Measurements from ENCODE around the gene MEX3D. TPM values are rescaled to one million over a fixed set of nuclear protein-coding genes. Genes with fewer than 3 reads are reported as not detected.

MEX3D gene
- total RNA-seq, 1 donor from 2014 or later, result 83.7 TPM

DNA sequence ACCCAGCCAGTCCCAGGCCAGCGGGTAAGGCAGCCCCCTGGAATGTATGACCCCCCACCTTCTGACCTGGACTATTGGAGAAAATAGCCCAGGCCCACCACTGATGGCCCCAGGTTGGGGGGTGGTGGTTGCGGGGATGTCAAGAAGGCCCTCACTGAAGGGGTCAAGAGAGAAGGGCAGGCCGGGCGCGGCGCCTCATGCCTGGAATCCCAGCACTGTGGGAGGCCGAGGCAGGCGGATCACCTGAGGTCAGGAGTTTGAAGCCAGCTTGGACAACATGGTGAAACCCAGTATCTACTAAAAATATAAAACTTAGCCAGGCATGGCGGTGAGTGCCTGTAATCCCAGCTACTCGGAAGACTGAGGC lies 53.8 kb downstream of the MEX3D start:
- Histone ChIP-seq H3K27ac (no peak overlapping the region), H3K4me1 (peaks cover 2 to 11% of the 10 kb centered on the region in 2 donors), H3K9me3 (no peaks in the 10 kb centered on the region), H3K36me3 (no peaks in the 10 kb centered on the region), H3K27me3 (no peaks in the 10 kb centered on the region), H3K4me3 (no peak overlapping the region)
- TF ChIP-seq, protein P1, sequence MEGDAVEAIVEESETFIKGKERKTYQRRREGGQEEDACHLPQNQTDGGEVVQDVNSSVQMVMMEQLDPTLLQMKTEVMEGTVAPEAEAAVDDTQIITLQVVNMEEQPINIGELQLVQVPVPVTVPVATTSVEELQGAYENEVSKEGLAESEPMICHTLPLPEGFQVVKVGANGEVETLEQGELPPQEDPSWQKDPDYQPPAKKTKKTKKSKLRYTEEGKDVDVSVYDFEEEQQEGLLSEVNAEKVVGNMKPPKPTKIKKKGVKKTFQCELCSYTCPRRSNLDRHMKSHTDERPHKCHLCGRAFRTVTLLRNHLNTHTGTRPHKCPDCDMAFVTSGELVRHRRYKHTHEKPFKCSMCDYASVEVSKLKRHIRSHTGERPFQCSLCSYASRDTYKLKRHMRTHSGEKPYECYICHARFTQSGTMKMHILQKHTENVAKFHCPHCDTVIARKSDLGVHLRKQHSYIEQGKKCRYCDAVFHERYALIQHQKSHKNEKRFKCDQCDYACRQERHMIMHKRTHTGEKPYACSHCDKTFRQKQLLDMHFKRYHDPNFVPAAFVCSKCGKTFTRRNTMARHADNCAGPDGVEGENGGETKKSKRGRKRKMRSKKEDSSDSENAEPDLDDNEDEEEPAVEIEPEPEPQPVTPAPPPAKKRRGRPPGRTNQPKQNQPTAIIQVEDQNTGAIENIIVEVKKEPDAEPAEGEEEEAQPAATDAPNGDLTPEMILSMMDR (IDR thresholded peaks at IDR 0.05), result no peak
- DNase-seq (ENCODE audit: low spot score in 2 of 2), result no peak
- intact Hi-C loops (cut with DNase I), result loop anchor here (5.0 kb wide), 1 partner anchor 77 kb away; the partner anchor contains the start of gene RPS15

DNA sequence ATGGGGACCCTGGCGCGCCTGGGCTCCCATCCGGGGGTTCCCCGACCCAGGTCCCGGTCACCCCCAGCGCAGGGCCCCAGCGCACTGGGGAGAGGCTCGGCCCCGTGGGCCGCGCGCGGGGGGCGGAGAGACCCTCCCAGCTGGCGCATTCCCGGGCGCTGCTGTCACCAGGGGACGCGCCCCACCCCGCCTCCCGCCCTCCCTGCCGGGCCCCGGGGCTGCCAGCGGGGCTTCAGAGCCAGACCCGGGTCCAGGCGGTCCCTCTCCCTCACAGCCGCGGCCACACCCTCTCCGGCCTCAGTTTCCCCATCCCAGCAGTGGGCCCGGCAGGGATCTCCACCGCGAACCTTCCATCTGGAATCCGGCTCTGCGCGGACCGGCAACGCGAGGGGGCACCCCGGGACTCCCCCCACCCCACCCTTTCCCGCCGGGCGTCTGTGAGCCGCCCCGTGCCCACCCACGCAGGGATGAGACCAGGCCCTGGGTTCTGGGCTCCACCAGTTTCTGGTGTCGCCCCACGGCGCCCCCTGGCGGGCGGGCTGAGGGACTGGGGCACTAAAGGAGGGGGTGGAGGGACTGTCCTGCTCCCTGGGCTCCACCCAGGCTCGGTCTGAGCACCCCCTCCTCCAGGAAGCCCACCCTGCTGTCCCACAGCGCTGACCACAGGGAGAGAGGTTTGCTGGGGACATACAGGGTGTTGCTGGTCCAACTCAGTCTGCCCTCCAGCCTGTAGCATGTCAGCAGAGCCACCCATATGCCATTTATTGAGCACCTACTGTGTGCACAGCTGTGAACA lies 54.4 kb downstream of the MEX3D start:
- intact Hi-C loops (cut with DNase I), result loop anchor here (5.0 kb wide), 1 partner anchor 76 kb away; the partner anchor contains the start of gene RPS15
- Histone ChIP-seq H3K36me3 (no peaks in the 10 kb centered on the region), H3K4me3 (peak overlapping the region; percentile 62 to 73), H3K27ac (peak overlapping the region; percentile 75 to 78), H3K27me3 (no peaks in the 10 kb centered on the region), H3K9me3 (no peaks in the 10 kb centered on the region), H3K4me1 (peaks cover 2 to 11% of the 10 kb centered on the region in 2 donors)
- DNase-seq (ENCODE audit: low spot score in 2 of 2), result no peak
- TF ChIP-seq, protein P1 (IDR thresholded peaks at IDR 0.05), result peak; percentile 51 to 73 (median 68)

- intact Hi-C loops (cut with DNase I), result loop anchor here (5.0 kb wide), 1 partner anchor 76 kb away; the partner anchor contains the start of gene RPS15
- no peak for DNase-seq (ENCODE audit: low spot score in 2 of 2)
- Histone ChIP-seq H3K4me3 (peak within 1 kb of the TSS; percentile 62 to 73), H3K27ac (peak within 1 kb of the TSS; percentile 75 to 78), H3K36me3 (no peaks in the 10 kb centered on the region), H3K4me1 (peaks cover 6 to 11% of the 10 kb centered on the region in 2 donors), H3K27me3 (no peaks in the 10 kb centered on the region), H3K9me3 (no peaks in the 10 kb centered on the region)
- TF ChIP-seq, protein P1 (IDR thresholded peaks at IDR 0.05), result peak in 1 of 3 experiments; percentile 16
Observed at GRCh38 chr19:1512671-1513498, 55.2 kb downstream of the MEX3D start, which contains the start of gene ADAMTSL5. Gene ADAMTSL5 (minus strand): TSS chr19:1513019. CDS start chr19:1510943, 2,076 bp downstream.

GRCh38 chr19:1511318-1512317 lies 56.5 kb downstream of the MEX3D start:
- Histone ChIP-seq H3K4me3 (peak overlapping the region in 1 of 2 donors; percentile 73), H3K27ac (peak overlapping the region in 1 of 2 donors; percentile 75), H3K36me3 (no peaks in the 10 kb centered on the region), H3K9me3 (no peaks in the 10 kb centered on the region), H3K4me1 (peaks cover 9 to 11% of the 10 kb centered on the region in 2 donors), H3K27me3 (no peaks in the 10 kb centered on the region)
- TF ChIP-seq, protein P1 (IDR thresholded peaks at IDR 0.05), result no peak
- DNase-seq (ENCODE audit: low spot score in 2 of 2), result no peak
- intact Hi-C loops (cut with DNase I), result loop anchor here (5.0 kb wide), 1 partner anchor 74 kb away; the partner anchor contains the start of gene RPS15
